AG04450 (cell line): ENCODE measurements around the gene WIPI1. TPM values are rescaled to one million over a fixed set of nuclear protein-coding genes. Genes with fewer than 3 reads are reported as not detected.

Source experiments
- CTCF ChIA-PET: fragments of 300-600, 350-600 bp; formaldehyde crosslinking; extraction: SDS; loops from one replicate; lab custom pipeline; 2022; ENCODE audit warnings: antibody characterized with exemption, inconsistent platforms; lab: Charles Lee
- POLR2A ChIA-PET: fragments of 350-600 bp; formaldehyde crosslinking; extraction: SDS; loops from one replicate; lab custom pipeline; 2021; ENCODE audit warnings: antibody characterized with exemption, inconsistent platforms; lab: Yijun Ruan, JAX
- DNase-seq: peaks from one replicate; pipeline ENCODE4 v3.0.0-alpha.2; 2011; ENCODE audit warnings: low read depth, low spot score
- H3K27ac ChIP-seq: one replicate; pipeline ENCODE4 v1.5.1; 2012; ENCODE audit warnings: low read depth, low read length, control low read depth
- H3K27me3 ChIP-seq: one replicate; pipeline ENCODE4 v1.6.0; 2012; ENCODE audit warnings: low read length; ENCODE audit not compliant: control insufficient read depth, insufficient read depth
- H3K4me3 ChIP-seq: 2 replicates; pipeline ENCODE4 v1.5.1; 2011; ENCODE audit warnings: mild to moderate bottlenecking, low read depth, low read length, control low read depth
- H3K9me3 ChIP-seq: 2 replicates; pipeline ENCODE4 v1.5.1; 2012; ENCODE audit warnings: low read length; ENCODE audit not compliant: control insufficient read depth, insufficient read depth
- polyA plus RNA-seq: library from polyadenylated mRNA; depleted of rRNA; stranded (reverse); fragments of >200 nt; gene quantifications from 2 replicates; pipeline ENCODE4 v1.2.3, GENCODE V29; 2011
- TF ChIP-seq, protein P1 (sequence below): IDR thresholded peaks from 2 replicates; pipeline ENCODE4 v1.5.1; 2011; ENCODE audit warnings: low read depth, low read length, control low read depth, inconsistent platforms

The WIPI1 gene
- polyA plus RNA-seq, 1 experiment = 125 TPM

DNA sequence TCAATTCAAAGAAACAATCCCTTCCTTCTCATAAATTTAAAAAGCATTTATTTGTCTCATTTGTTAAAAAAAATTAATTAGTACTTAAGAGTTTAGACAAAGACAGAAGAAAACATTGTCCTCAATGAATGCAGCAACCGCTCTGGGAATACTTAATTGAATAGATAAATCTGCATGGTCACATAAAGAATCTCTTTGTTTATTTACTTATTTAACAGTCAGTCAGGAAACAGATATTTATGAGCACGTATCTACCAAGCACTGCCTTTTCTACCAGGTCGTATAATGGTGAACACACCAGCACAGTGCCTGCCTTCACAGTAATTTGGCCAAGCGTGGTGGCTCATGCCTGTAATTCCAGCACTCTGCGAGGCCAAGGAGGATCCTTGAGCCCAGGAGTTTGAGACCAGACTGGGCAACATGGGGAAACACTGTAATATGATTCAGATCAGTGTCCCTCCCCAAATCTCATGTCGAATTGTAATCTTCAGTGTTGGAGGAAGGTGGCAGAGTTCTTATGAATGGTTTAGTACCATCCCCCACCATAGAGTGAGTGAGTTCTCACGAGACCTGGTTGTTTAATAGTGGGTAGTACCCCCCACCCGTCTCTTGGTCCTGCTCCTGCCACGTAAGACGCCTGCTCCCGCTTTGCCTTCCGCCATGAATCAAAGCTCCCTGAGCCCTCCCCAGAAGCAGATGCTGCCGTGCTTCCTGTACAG lies 8.1 kb downstream of the WIPI1 start:
- TF ChIP-seq, protein P1, sequence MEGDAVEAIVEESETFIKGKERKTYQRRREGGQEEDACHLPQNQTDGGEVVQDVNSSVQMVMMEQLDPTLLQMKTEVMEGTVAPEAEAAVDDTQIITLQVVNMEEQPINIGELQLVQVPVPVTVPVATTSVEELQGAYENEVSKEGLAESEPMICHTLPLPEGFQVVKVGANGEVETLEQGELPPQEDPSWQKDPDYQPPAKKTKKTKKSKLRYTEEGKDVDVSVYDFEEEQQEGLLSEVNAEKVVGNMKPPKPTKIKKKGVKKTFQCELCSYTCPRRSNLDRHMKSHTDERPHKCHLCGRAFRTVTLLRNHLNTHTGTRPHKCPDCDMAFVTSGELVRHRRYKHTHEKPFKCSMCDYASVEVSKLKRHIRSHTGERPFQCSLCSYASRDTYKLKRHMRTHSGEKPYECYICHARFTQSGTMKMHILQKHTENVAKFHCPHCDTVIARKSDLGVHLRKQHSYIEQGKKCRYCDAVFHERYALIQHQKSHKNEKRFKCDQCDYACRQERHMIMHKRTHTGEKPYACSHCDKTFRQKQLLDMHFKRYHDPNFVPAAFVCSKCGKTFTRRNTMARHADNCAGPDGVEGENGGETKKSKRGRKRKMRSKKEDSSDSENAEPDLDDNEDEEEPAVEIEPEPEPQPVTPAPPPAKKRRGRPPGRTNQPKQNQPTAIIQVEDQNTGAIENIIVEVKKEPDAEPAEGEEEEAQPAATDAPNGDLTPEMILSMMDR = no peak
- ChIA-PET POLR2A (no interaction called here), CTCF (no interaction called here)
- H3K9me3 ChIP-seq = no peaks in the 10 kb centered on the region
- DNase-seq = no peak
- no peak overlapping the region for H3K4me3 ChIP-seq
- no peak overlapping the region for H3K27ac ChIP-seq
- no peaks in the 10 kb centered on the region for H3K27me3 ChIP-seq

DNA sequence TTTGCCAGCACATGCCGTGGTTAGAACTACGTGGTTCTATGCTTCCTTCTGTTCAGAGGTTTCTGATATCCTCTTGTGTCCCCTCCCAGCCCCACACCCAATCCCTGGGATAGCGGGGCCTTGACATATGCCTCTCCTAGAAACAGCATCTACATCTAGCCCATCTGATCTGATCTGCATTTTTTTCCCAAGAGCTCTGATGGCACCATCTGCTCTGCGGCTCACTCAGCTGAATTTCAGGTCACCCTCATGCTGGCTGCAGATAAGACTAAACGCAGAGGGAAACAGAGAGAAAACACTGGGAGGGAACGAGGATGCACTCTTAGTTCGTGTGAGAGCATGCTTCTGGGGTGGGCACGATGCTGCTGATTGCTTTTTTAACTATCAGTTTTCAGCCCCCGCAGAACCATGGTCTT lies 10.7 kb downstream of the WIPI1 start:
- Histone ChIP-seq H3K4me3 (no peak overlapping the region), H3K27ac (no peak overlapping the region), H3K27me3 (no peaks in the 10 kb centered on the region), H3K9me3 (no peaks in the 10 kb centered on the region)
- no peak for DNase-seq
- ChIA-PET POLR2A (interaction anchor here (1.2 kb wide), 1 partner anchor 11 kb away, joined by 4 read pairs; the partner anchor contains the start of gene WIPI1), CTCF (no interaction called here)
- TF ChIP-seq, protein P1 = no peak

DNA sequence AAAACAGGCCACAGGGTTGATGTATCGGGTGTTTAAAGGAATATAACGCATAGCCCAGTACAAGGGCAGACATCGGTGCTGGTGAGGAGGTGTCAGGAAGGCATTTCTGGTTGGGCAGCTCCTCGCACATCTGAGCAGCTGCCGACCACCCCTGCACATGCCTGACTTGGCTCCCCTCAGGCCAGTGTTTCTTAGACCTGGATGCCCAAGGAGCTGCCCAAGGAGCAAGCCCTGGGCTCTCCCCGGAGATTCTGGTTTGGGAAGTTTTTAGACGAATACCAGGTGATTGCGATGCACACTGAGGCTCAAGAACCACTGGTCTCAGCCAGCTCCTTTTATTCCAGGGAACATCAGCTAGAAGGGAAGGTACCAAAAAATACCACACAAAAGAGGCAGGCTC lies 11.6 kb downstream of the WIPI1 start:
- POLR2A ChIA-PET = interaction anchor here (1.2 kb wide), 1 partner anchor 10 kb away, joined by 3 read pairs; no protein-coding TSS in a partner anchor
- TF ChIP-seq, protein P1 = no peak
- Histone ChIP-seq H3K27me3 (no peaks in the 10 kb centered on the region), H3K27ac (no peak overlapping the region), H3K9me3 (no peaks in the 10 kb centered on the region), H3K4me3 (no peak overlapping the region)
- CTCF ChIA-PET = interaction anchor here (0.6 to 1.2 kb wide), 2 partner anchors 9 to 448 kb away, joined by 3 to 7 read pairs; no protein-coding TSS in a partner anchor
- DNase-seq = no peak

DNA sequence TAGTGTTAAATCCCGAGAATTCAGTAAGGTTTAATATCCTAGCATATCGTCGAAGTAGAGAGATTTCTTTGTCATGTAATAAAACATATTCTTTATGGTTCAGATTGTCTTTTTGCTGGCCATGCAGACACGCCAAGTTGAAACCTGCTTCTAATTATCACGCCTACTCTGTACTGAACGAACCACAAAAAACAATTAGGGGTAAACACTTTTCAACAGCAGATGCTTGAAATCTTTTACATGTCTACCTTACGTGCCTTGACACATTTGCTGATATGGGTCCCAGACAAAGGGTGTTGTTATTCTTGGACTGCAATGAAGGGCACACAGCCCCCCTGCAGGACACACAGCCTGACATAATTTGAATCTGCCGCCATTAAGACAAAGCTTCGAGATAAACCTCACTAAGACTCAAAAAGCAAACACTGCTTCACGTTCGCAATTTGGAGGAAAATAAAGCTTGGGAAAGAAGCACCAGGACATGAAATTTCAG lies 13.3 kb downstream of the WIPI1 start:
- no peaks in the 10 kb centered on the region for H3K9me3 ChIP-seq
- no peak overlapping the region for H3K4me3 ChIP-seq
- TF ChIP-seq, protein P1 = no peak
- no peaks in the 10 kb centered on the region for H3K27me3 ChIP-seq
- H3K27ac ChIP-seq = no peak overlapping the region
- no peak for DNase-seq
- ChIA-PET CTCF (no interaction called here), POLR2A (interaction anchor here (1.2 kb wide), 1 partner anchor 14 kb away, joined by 4 read pairs; the partner anchor contains the start of gene WIPI1)
